DOHH2 (cell line): ENCODE data around the gene GTSE1.

Experiments used
- H3F3A ChIP-seq: fragments of 200-600 bp; sonication (generic), shearing (Covaris generic); 2 replicates; pipeline ENCODE4 v1.6.0; 2016; ENCODE audit warnings: antibody characterized with exemption, mild to moderate bottlenecking; ENCODE audit not compliant: control insufficient read depth, insufficient read depth
- H3K27ac ChIP-seq: fragments of 200-600 bp; sonication (generic); 2 replicates; pipeline ENCODE4 v1.5.1; 2014; ENCODE audit warnings: low read depth, mild to moderate bottlenecking, low read length, moderate library complexity
- H3K27me3 ChIP-seq: fragments of 200-600 bp; sonication (generic); 2 replicates; pipeline ENCODE4 v1.6.1; 2014; ENCODE audit warnings: mild to moderate bottlenecking, low read length, mixed read lengths; ENCODE audit not compliant: control insufficient read depth
- H3K36me3 ChIP-seq: fragments of 200-600 bp; sonication (generic); 2 replicates; pipeline ENCODE4 v1.6.1; 2014; ENCODE audit warnings: mild to moderate bottlenecking, low read length, moderate library complexity, mixed read lengths; ENCODE audit not compliant: control insufficient read depth
- H3K4me1 ChIP-seq: fragments of 200-600 bp; sonication (generic); 2 replicates; pipeline ENCODE4 v1.6.1; 2014; ENCODE audit warnings: mild to moderate bottlenecking, low read length, mixed read lengths; ENCODE audit not compliant: control insufficient read depth
- H3K4me2 ChIP-seq: fragments of 200-600 bp; sonication (generic); 2 replicates; pipeline ENCODE4 v1.6.0; 2014; ENCODE audit warnings: mild to moderate bottlenecking, low read length, moderate library complexity
- H3K4me3 ChIP-seq: fragments of 200-600 bp; sonication (generic); 2 replicates; pipeline ENCODE4 v1.5.1; 2014; ENCODE audit warnings: mild to moderate bottlenecking, low read length, mixed read lengths
- H3K79me2 ChIP-seq: fragments of 200-600 bp; sonication (generic); 2 replicates; pipeline ENCODE4 v1.6.1; 2014; ENCODE audit warnings: mild to moderate bottlenecking, low read length, mixed read lengths; ENCODE audit not compliant: control insufficient read depth
- H3K9me2 ChIP-seq: fragments of 200-600 bp; sonication (generic); replicated peaks from 2 replicates; pipeline ENCODE4 v1.6.1; 2014; ENCODE audit warnings: mild to moderate bottlenecking, low read length, mixed read lengths; ENCODE audit not compliant: control insufficient read depth
- H3K9me3 ChIP-seq: fragments of 200-600 bp; sonication (generic); 2 replicates; pipeline ENCODE4 v1.6.1; 2014; ENCODE audit warnings: antibody characterized with exemption, low read length, mixed read lengths; ENCODE audit not compliant: control insufficient read depth, insufficient read depth
- H4K20me1 ChIP-seq: fragments of 200-600 bp; sonication (generic); 2 replicates; pipeline ENCODE4 v1.6.0; 2014; ENCODE audit warnings: low read depth, mild to moderate bottlenecking, antibody characterized with exemption, low read length, moderate library complexity; ENCODE audit not compliant: control insufficient read depth, insufficient read depth
- CTCF ChIP-seq: fragments of 200-600 bp; sonication (generic); IDR thresholded peaks from one replicate; pipeline ENCODE4 v1.5.1; 2014; ENCODE audit warnings: antibody characterized with exemption, mild to moderate bottlenecking, low read depth, low read length; ENCODE audit not compliant: poor library complexity, severe bottlenecking
- EZH2phosphoT487 ChIP-seq: fragments of 200-600 bp; sonication (generic); IDR thresholded peaks from 2 replicates; pipeline ENCODE4 v1.6.1; 2017; ENCODE audit warnings: borderline replicate concordance, mild to moderate bottlenecking, antibody characterized with exemption, low read length, moderate library complexity, mixed read lengths

GTSE1 gene

GRCh38 chr22:46326066-46326680, 29.5 kb downstream of the GTSE1 start:
- Histone ChIP-seq H3K27ac (no peak overlapping the region), H3F3A (no peaks in the 10 kb centered on the region), H3K4me2 (no peak overlapping the region), H3K27me3 (no peaks in the 10 kb centered on the region), H3K9me2 (no peaks in the 10 kb centered on the region), H4K20me1 (no peaks in the 10 kb centered on the region), H3K4me3 (no peak overlapping the region), H3K79me2 (peaks cover 2% of the 10 kb centered on the region), H3K4me1 (no peaks in the 10 kb centered on the region), H3K9me3 (no peaks in the 10 kb centered on the region), H3K36me3 (peaks cover 84% of the 10 kb centered on the region)
- TF ChIP-seq CTCF (no peak), EZH2phosphoT487 (no peak)

- Histone ChIP-seq H3K27ac (no peak overlapping the region), H3K4me3 (no peak overlapping the region), H4K20me1 (no peaks in the 10 kb centered on the region), H3K4me2 (no peak overlapping the region), H3K4me1 (no peaks in the 10 kb centered on the region), H3F3A (peaks cover 3% of the 10 kb centered on the region), H3K27me3 (no peaks in the 10 kb centered on the region), H3K79me2 (no peaks in the 10 kb centered on the region), H3K9me2 (no peaks in the 10 kb centered on the region), H3K36me3 (peaks cover 88% of the 10 kb centered on the region), H3K9me3 (no peaks in the 10 kb centered on the region)
- TF ChIP-seq EZH2phosphoT487 (no peak), CTCF (no peak)
These were observed 31.2 kb downstream of the GTSE1 start for GRCh38 chr22:46327691-46328465.

GRCh38 chr22:46328797-46329196, 32.1 kb downstream of the GTSE1 start:
- no peaks in the 10 kb centered on the region for H3K9me3 ChIP-seq
- H3K4me3 ChIP-seq: no peak overlapping the region
- H3K4me1 ChIP-seq: no peaks in the 10 kb centered on the region
- peaks cover 13% of the 10 kb centered on the region for H3F3A ChIP-seq
- H3K9me2 ChIP-seq: no peaks in the 10 kb centered on the region
- H3K36me3 ChIP-seq: peaks cover 90% of the 10 kb centered on the region
- TF ChIP-seq EZH2phosphoT487: no peak
- no peak for TF ChIP-seq CTCF
- no peaks in the 10 kb centered on the region for H3K27me3 ChIP-seq
- H3K79me2 ChIP-seq: no peaks in the 10 kb centered on the region
- H3K4me2 ChIP-seq: no peak overlapping the region
- no peak overlapping the region for H3K27ac ChIP-seq
- no peaks in the 10 kb centered on the region for H4K20me1 ChIP-seq
